Gastrocnemius medialis (tissue), 4 donors: ENCODE measurements around the gene AP5S1.

ENCODE experiments used
- POLR2A ChIP-seq, 2 donors: fragments of 450-650 bp; IDR thresholded peaks; one replicate each; pipeline ENCODE4 v1.6.1; 2017; ENCODE audit warnings: antibody characterized with exemption in 2 of 2, mild to moderate bottlenecking in 2 of 2, moderate library complexity in 2 of 2
- TF ChIP-seq, protein P1 (sequence below), 5 experiments: fragments of 450-650 bp in 3 of 5; fragments of 200-600 bp in 2 of 5; sonication (generic) in 2 of 5; IDR thresholded peaks in 4 of 5; conservative IDR thresholded peaks in 1 of 5; 1 replicate in 4 of 5; 2 replicates in 1 of 5; pipeline ENCODE4 v1.5.1; 2016 to 2019; ENCODE audit warnings: antibody characterized with exemption in 5 of 5, mild to moderate bottlenecking in 3 of 5, moderate library complexity in 3 of 5

DNA sequence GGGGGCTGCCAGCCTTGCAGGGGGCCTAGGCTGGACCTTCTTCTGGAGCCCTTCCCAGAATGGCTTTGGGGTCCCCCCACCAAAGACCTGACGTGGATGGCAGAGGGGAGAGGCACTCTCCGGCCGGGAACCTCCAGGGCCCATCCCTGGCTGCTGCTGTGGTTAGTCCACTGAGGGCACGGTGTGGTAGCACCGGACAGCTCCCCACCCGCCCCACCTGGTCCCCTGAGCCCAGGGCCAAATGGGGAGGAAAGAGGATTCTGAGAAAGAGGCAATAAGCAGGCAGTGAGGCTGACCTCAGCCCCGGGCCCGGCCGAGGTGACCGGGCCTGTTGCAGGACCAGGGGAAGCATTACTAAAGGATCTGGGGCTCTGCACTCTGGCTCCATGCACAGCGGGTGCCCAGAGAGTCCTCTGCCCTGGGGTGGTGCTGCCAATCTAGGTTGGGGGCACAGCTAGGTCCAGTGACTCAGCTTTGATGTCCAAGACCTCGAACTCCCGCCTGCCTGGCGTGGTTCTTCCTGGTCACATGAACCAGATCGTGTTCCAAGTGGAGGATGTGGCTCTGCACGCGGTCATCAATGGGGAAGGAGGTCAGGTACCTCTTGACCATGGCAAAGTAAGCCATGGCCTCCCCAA is 36.0 kb upstream of the AP5S1 start:
- TF ChIP-seq, protein P1, sequence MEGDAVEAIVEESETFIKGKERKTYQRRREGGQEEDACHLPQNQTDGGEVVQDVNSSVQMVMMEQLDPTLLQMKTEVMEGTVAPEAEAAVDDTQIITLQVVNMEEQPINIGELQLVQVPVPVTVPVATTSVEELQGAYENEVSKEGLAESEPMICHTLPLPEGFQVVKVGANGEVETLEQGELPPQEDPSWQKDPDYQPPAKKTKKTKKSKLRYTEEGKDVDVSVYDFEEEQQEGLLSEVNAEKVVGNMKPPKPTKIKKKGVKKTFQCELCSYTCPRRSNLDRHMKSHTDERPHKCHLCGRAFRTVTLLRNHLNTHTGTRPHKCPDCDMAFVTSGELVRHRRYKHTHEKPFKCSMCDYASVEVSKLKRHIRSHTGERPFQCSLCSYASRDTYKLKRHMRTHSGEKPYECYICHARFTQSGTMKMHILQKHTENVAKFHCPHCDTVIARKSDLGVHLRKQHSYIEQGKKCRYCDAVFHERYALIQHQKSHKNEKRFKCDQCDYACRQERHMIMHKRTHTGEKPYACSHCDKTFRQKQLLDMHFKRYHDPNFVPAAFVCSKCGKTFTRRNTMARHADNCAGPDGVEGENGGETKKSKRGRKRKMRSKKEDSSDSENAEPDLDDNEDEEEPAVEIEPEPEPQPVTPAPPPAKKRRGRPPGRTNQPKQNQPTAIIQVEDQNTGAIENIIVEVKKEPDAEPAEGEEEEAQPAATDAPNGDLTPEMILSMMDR (IDR thresholded peaks at IDR 0.05 in 4 of 5, conservative IDR thresholded peaks at IDR 0.05 in 1 of 5) = no peak
- no peak for TF ChIP-seq POLR2A (IDR thresholded peaks at IDR 0.05)
